Stimulated activated CD8-positive, alpha-beta memory T cell treated with anti-CD3 and anti-CD28 coated beads, Interleukin-15, amount 100 ng/mL, for 1 hour (primary cell): ENCODE data around the gene ARHGEF7.
"Not testable (repeated sequence)": the region's sequence is repeated elsewhere in the genome, so short reads cannot be mapped to it uniquely, and the experiment has no call there.

ENCODE experiments used
- DNase-seq: peaks from one replicate; pipeline ENCODE4 v3.0.0-alpha.2; 2020; ENCODE audit warnings: low read depth

ARHGEF7 gene

DNA sequence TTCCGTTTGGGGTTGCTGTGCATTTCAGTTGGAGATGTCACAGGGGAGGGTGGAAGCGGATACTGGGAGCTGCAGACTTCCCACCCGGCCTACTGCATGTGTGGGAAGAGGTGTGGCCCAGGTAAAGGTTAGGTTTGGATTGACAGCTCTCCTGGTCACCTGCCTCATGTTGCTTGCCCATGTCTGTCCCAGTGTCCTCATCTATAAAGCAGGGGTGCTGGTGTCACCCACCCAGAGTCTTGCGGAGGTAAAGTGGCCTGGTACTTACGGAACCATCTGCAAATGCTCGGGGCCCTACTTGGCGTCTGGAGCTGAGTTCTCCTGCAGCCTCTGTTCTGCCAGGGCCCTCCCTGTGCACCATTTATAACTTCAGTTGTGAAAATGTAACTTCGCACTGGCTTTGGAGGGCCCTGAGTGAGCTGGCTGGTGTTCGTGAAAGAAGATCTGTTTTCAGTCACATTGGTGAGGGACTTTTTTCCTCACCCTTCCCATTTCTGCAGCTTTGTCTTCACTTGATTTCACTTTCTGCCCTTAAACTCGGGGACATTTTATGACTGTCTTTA, 140.2 kb downstream of the ARHGEF7 start:
- DNase-seq, result no peak

DNA sequence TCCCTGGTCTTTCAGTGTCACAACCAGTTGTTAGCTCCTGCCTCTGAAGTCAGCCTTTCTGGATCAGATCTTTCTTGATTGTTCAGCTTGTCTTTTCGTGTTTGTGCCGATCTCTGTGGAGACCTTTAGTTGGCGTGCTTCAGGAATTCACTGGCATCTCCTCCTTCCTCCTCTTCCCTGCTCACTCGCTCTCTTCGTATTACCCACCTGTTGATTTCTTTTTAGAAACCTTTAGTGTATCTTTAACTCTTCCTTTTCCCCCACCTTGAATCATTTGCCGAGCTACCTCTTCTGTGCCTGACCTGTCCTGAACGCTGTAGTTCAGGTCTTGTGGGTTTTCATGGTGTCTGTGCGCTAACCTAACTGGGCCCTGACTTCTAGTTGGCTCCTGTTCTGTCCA, 141.3 kb downstream of the ARHGEF7 start:
- DNase-seq, result no peak

DNA sequence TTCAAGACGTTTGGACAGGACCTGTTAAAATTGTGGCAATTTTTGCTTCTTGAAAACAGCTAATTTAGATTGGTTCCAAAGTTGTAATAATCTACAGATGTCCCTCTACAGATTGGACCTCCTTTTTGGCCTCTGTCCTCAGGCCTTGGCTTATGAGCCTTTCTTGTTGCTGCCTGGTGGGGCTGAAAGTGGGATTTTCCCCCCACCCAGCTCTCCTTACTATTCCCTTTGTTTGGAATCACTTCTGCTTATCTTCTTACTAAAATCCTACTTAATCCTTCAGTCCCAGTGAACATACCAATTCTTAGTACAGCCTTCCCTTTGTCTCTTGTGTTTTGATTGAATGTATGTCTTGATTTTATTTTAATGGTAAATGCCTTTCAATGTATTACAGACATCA, 141.8 kb downstream of the ARHGEF7 start:
- no peak for DNase-seq

DNA sequence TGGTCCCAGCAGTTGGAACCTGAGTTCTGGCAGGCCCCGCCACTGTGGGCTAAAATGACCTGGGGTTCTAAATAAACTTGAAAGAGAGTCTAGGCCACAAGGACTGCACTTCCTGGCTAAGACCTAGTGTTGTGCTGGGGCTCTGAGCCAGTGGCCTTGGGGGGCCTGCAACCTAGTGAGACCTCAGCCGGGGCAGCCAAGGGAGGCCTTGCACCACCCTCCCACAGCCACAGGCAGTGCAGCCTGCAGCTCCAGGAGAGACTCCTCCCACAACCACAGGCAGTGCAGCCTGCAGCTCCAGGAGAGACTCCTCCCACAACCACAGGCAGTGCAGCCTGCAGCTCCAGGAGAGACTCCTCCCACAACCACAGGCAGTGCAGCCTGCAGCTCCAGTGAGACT, 142.8 kb downstream of the ARHGEF7 start:
- not testable (repeated sequence) for DNase-seq

DNA sequence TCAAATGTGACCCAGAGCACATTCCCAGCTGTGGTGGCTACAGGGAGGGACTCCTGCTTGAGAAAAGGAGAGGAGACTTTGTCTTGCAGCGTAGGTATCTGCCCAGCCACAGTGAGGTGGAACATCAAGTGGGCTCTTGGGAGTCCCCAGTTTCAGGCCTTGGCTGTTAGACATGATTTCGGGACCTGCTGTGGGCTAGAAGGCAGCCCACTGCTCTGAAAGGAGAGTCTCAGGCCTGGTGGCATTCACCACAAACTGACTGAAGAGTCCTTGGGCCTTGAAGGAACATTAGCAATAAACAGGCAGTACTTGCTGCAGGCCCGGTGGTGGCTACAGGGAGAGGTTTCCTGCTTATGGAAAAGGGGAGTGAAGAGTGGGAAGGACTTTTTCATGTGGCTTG, 143.5 kb downstream of the ARHGEF7 start:
- DNase-seq, result no peak

DNA sequence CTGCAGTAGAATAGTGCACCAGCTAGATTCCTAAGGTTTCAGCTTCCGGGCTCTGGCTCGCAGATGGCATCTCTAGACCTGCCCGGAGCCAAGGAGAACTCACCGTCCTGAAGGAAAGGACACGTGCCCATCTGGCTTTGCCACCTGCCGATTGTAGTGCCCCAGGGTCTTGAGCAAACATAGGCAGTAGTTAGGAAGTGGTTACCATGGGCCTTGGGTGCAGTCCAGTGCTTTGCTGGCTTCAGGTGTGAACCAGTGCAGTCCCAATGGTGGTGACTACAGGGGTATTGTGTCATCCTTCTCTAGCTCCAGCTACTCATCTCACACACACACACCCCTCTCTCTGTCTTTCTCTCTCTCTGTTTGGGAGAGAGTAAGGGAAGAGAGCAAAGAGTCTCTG, 143.9 kb downstream of the ARHGEF7 start:
- DNase-seq, result no peak

DNA sequence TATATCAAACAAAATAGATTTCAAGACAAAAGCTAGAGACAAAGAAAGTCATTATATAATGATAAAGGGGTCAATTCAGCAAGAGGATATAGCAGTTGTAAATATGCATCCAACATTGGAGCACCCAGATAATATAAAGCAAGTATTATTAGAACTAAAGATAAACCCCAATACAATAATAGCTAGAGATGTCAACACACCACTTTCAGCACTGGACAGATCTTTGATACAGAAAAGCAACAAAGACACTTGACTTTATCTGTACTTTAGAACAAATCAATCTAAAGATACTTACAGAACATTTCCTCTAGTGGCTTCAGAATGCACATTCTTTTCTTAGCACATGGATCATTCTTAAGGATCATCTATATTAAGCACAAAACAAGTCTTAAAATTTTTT, 146.2 kb downstream of the ARHGEF7 start:
- no peak for DNase-seq

DNA sequence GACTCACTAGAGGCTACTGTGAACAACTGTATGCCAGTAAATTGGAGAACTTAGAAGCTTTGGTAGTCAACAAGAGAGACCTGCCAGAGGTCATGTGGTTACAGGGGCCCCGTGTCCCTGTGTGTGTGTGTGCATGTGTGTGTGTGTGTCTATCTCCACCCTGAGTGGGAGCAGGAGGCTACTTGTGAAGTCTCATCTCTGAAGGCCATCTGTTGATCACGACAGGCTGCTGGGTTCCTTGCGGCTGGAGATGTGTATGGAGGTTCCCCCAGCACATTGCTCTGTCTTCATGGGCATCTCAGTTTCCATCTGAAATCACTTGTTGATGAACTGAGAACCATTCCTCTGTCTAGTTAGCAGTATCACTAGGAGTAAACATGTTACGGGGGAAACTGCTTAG, 147.2 kb downstream of the ARHGEF7 start:
- DNase-seq, result no peak

DNA sequence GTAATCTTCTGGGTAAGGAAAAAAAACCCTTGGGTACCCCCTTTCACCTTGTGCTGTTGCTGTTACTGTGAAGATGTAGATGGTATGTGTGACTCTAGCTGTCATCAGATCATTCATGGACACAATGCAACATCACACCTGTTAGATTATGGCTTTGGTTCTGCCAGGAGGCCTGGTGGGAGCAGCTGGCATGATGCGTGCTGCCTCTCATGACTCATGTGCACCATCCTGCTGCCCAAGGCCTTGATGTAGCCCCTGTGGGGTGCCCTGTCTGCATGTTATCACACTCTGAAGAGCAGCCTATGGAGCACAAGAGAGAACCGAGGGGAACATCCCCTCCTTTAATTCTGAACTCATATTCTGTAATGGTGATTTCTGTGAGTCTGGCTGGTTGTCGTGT, 147.6 kb downstream of the ARHGEF7 start:
- no peak for DNase-seq

DNA sequence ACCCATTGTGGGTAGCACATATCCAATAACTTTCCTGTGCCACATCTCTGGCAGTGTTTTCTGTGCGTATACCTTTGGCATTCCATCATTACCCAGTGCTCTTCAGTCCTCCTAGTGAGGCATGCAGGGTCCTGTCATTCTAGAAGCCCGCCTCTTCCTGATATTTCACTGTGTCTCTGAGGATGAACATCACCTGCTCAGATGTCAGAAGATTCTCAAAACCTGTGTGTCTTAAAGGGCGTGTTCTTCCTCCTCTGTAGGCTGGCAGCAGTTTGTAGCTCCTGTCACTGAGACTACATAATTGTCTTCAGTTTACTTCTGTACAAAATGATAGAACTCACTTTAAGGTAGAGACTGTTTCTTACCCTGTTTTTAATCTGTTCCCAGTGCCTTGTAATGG, 148.5 kb downstream of the ARHGEF7 start:
- no peak for DNase-seq

DNA sequence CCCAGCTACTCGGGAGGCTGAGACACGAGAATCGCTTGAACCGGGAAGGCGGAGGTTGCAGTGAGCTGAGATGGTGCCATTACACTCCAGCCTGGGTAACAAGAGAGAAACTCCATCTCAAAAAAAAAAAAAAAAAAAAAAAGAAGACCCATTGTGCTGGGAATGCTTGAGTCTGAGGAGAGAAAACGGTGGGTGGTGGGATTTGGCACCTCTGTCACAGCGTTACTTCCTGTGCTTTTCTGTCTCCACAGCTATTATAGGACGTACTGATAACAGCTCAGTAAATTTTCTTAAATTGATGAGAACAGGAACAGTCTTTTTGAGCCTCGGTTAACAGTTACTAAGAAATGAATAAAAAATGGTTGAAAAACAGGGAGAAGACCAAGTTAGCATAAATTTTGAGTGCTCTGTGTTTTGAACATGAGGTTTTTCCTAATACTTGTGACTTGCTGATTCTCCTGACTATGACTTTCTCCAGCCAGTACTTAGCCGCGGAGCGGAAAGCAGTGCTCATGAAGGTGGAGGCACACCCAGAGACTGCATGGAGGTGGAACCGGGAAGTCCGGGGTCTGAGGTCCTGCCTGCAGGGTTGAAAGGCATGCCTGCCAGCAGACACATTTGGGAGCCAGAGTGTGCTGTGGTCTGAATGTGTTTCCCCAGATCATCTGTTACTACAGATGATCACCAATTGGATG, 150.0 kb downstream of the ARHGEF7 start:
- DNase-seq, result no peak

DNA sequence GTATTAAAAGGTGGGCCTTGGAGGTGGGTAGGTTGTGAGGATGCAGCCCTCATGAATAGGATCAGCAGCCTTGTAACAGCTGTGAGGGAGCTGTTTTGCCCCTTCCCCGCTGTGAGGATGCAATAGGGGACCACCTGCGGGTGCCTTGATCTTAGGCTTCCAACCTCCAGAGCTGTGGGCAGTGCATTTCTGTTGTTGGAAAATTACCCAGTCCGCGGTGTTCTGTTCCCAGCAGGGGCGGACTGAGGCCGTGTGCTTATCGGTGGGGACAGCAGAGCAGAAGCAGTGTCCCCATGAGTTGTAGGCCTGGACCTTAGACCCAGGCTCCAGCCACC, 150.6 kb downstream of the ARHGEF7 start:
- no peak for DNase-seq

DNA sequence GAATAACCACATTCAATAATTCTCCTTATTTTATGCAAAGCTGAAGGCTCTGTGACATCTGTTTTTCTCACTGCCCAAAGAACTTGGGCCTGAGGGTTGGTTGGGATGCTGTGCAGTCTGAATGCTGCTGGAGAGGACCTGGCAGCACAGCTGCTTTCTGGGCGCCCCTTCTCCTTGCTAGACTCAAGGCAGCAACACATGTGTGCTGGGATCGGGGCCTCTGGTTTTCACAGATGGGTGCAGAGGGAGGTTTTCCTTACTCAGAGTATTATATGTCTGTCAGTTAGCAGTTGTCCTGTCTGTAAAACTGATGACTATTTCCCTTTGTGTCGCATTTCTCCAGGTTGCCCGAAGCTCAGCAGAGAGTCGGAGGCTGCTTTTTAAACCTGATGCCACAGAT, 152.1 kb downstream of the ARHGEF7 start:
- DNase-seq, result no peak

DNA sequence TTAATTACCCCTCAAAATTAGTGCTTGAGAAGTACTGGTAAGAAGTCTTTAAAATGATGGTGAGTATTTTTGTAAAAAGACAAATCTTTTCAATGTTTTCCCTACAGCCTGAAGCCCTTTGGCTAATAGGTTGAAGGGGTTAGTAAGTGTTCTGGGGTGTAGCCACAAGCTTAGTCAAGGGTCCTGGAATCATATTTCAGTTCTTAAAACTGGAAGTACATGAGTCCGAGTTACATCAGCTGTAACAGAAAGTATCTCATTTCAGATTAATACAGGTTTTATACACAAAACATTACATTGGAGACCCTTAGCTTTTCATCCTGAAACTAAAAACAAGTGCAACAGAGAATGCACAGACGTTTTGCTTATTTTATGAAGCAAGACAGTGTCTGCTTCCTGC, 152.7 kb downstream of the ARHGEF7 start:
- DNase-seq, result no peak

DNA sequence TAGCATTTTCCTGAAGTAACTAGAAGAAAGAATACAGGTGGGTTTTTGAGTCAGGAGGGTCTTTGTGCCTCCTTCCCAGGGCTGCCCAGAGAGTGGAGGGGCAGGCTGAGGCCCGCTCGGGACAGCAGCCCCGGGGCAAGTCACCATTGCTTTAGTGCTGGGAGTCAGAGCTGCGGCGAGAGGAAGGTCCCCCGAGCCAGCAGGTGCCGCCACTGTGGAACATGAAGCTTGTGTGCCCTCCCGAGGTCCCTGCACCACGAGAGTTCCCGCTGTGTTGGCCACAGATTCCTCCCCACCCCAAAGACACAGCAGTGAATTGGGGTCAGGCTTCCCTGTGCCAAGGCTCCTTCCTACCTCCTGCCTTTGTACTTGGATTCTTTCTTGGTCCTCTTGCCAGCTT, 154.4 kb downstream of the ARHGEF7 start:
- DNase-seq, result no peak

DNA sequence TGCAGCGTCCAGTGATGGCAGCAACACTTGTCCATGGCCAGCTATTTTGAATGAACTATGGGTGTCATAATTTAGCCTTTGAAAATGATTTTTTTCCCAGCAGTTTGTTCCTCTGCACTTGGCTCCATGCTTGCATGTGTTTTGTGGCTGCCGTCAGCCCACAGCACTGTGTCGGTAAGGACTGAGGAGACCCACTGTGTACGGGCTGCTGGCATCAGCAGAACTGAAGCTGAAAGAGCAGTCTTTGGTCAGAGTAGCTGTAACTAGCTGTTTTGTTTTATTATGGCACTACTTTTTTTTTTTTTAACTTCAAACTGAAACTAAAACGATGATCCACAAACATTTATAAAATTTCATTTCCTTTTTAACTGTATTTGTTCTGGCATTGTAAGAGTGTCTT, 155.0 kb downstream of the ARHGEF7 start:
- no peak for DNase-seq

DNA sequence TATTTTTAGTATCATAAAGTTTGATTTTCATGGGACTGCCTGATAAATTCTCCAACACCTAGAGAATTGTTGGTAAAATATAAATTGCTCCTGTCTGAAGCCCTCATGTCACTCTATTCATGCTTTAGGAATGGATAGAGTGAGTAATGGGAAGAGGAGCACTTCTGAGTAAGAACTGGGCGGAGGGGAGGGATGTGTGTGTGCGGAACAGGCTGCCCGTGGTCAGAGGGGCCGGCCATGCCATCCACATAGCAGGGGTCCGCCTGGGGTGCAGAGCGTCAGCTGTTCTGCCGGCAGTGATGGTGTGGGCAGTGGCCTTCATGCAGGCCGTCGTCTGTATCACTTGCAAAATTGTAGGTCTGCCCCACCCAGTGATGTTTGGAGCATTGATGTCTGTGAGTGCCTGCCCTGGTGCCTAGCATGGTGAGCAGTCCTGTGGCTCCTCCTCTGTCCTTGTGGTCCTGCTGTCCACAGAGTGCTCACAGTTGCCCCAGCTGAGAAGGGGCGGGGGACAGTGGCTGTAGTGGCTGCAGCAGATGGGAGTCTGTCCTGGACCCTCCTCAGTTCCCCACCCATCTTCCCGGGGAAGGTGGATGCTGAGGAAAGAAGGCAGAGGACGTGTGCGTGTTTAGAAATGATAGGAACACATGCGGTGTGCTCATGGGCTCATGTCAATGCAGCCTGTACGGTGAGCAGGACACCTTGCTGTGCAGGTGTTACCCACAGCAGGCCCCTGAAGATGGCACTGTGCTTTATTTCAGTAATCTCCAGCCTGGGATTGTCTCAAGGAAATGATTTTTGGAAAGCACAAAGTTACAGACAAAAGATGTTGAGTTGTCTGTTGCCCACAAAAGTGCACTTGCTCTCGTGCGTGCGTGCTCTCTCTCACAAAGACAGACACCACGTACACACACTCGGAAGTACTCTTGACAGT, 155.9 kb downstream of the ARHGEF7 start:
- no peak for DNase-seq

DNA sequence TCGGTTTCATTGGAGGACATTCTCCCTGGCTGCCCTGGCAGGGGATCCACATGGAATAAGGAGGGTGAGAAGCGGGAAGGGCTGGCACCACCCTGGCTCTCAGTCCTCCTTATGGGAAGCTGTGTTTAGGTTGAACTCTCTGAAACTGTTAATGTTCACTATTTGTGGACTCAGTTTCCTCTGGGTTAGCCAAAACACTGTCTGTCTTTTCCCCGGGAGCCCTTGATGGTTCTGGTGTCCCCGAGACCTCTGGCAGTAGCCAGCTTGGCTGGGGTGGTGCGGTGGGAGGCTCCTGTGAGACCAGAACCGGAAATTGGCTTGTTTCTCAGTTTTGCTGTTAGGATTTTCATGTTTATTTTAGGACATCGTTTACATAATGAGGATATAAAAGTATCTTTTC, 157.0 kb downstream of the ARHGEF7 start:
- no peak for DNase-seq

DNA sequence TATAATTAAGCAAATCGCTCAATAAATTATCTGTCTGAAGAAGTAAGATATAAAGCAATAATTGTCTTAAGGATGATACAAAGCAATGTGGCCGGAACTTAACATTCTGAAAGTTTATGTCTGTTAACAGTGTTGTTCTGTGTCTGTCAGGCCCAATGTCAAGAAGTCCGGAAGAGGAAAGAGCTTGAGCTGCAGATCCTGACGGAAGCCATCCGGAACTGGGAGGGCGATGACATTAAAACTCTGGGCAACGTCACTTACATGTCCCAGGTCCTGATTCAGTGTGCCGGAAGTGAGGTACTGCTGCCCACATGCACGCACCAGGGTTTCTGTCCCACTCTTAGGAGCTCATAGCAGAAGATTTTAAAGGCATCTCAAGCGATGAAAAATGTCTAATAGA, 160.3 kb downstream of the ARHGEF7 start:
- DNase-seq, result no peak

DNA sequence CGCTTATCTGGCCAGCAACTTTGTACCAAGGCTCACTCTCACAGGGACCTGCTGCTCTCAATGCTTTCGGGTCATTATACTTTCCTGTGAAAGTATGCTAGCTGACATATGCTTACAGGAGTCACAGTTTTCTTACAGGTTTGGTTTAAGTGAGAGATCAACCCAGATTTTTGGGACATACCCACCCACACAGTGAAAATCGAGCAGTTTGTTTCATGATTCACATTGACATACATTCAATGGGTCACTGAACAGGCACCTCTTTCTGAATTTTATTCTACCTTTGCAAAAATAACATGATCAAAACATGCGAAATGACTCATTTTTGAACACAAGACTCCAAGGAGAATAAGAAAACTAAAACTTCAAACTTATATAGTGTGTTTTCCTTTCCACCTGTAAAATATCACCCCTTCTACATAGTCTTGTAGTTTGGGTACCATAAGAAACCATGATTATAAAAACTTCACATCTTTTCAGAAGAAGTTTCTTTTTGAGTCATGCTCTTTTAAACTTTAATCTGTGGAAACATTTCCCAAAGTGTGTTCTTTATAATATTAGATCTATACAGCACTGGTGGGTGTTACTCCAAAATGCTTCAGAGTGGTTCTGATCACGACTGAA, 161.0 kb downstream of the ARHGEF7 start:
- DNase-seq, result no peak

DNA sequence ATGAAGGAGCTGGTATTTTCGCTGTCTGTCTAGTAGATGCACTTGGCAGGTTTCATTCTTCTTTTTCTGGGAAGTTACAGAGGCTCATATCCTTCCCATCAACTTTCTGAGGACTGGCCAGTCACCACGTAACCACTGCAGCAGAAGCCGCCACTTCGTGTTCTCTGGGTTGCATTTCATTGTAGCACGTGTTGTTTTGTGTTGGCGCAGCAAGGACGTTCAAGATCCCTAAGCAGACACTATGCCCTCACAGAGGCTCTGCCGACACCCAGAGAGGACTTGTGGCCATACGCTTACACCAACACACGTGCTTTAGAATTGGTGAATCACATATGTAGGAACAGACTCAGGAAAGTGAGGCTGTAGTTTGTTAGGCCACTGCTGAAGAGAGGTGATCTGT, 163.1 kb downstream of the ARHGEF7 start:
- no peak for DNase-seq

DNA sequence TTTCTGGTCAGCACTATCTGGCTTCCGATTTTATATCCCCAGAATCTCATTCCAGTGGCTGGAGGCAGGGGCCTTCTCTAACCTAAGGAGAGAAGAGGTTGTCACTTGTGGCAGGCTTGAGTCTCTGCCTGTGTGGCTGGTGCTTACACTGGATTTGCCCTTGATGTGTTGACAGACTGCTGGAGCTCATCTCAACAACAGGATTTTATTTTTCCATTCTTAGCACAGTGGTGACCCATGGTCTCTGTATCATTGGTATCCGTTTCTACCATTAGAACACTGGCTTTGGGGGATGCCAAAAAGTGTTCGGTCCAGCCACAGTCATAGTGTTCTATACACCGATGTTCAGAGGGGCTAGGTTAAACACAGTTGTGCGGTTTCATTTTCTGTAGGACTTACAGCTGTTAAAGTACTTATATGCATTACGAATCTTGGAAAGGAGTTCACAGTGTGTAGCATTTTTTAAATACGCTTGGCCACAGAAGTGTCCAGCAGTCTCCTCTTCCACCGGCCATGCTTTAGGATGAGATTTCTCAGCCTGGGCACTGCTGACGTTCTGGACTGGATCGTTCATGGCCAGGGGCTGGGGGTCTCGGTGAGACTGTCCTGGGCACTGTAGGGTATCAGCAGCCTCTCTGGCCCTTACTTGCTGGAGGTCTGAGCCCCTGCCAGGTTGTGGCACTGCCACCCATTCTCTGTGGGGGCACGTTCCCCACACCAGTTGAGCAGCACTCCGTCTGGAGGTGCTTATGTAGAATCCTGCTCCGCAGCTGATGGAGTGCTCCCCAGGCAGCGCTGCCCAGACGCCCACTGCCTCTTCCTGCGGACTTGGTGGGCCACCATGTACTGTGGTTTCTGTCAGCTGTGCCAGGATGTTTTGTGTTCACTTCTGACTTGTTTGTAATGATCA, 163.9 kb downstream of the ARHGEF7 start:
- no peak for DNase-seq
